Activated CD8-positive, alpha-beta memory T cell treated with anti-CD3 and anti-CD28 coated beads for 36 hours (primary cell): ENCODE results near the gene ASIP. TPM values are rescaled to one million over a fixed set of nuclear protein-coding genes. Genes with fewer than 3 reads are reported as not detected.

Source experiments
- total RNA-seq, 2 experiments: library from RNA; stranded (reverse); gene quantifications; one replicate each; pipeline ENCODE4 v1.2.3, GENCODE V29; 2021

Gene ASIP
- total RNA-seq, 2 experiments from 2014 or later, result not detected

Other genes with a start within 250 kb of the ASIP start
- 100 to 1,000 TPM; 145 to 148 TPM for gene RALY, start 247.5 kb upstream of the ASIP start, total RNA-seq
- gene EIF2S2, start 129.2 kb upstream of the ASIP start, total RNA-seq, result 100 to 1,000 TPM; 150 to 154 TPM
- gene AHCY, start 61.9 kb downstream of the ASIP start, total RNA-seq, result 100 to 1,000 TPM; 205 to 211 TPM
- gene ITCH, start 121.8 kb downstream of the ASIP start, total RNA-seq, result 10 to 100 TPM; 44.1 to 44.8 TPM